Mesodermal cell (in vitro differentiated cells): ENCODE results near the gene SLC22A23. TPM values are rescaled to one million over a fixed set of nuclear protein-coding genes. Genes with fewer than 3 reads are reported as not detected.

Experiments
- H3K27ac ChIP-seq: 2 replicates; pipeline ENCODE4 v1.7.0; 2013; ENCODE audit warnings: mild to moderate bottlenecking, low read depth, low read length, moderate library complexity; ENCODE audit not compliant: severe bottlenecking
- H3K36me3 ChIP-seq: 2 replicates; pipeline ENCODE4 v1.7.1; 2013; ENCODE audit warnings: mild to moderate bottlenecking, low read length, moderate library complexity; ENCODE audit not compliant: control insufficient read depth, insufficient read depth
- H3K4me1 ChIP-seq: one replicate; pipeline ENCODE4 v1.7.1; 2013; ENCODE audit warnings: mild to moderate bottlenecking, low read length; ENCODE audit not compliant: insufficient read depth, control insufficient read depth, poor library complexity, severe bottlenecking
- H3K4me3 ChIP-seq: 2 replicates; pipeline ENCODE4 v1.7.0; 2013; ENCODE audit warnings: low read length, control low read depth, mild to moderate bottlenecking; ENCODE audit not compliant: insufficient read depth, poor library complexity, severe bottlenecking; ENCODE audit errors: extremely low read depth
- H3K9me3 ChIP-seq: 2 replicates; pipeline ENCODE4 v1.7.1; 2013; ENCODE audit warnings: mild to moderate bottlenecking, low read length, moderate library complexity; ENCODE audit not compliant: control insufficient read depth
- WGBS, 2 experiments: methylation state at CpG; one replicate each; pipeline ENCODE4 v1.1.5; 2013; ENCODE audit warnings: missing lambda C conversion rate in 2 of 2; ENCODE audit not compliant: insufficient coverage in 2 of 2; 5-methylcytosine and 5-hydroxymethylcytosine counted together
- polyA plus RNA-seq, 2 experiments: library from polyadenylated mRNA; stranded (reverse); fragments of 50-300 nt; gene quantifications; one replicate each; pipeline ENCODE4 v1.2.3, GENCODE V29; 2013

SLC22A23 gene, protein sequence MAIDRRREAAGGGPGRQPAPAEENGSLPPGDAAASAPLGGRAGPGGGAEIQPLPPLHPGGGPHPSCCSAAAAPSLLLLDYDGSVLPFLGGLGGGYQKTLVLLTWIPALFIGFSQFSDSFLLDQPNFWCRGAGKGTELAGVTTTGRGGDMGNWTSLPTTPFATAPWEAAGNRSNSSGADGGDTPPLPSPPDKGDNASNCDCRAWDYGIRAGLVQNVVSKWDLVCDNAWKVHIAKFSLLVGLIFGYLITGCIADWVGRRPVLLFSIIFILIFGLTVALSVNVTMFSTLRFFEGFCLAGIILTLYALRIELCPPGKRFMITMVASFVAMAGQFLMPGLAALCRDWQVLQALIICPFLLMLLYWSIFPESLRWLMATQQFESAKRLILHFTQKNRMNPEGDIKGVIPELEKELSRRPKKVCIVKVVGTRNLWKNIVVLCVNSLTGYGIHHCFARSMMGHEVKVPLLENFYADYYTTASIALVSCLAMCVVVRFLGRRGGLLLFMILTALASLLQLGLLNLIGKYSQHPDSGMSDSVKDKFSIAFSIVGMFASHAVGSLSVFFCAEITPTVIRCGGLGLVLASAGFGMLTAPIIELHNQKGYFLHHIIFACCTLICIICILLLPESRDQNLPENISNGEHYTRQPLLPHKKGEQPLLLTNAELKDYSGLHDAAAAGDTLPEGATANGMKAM
- polyA plus RNA-seq (2013, experiment 1 of 2), result 2.5 TPM
- polyA plus RNA-seq (2013, experiment 2 of 2), result 1.9 TPM

DNA sequence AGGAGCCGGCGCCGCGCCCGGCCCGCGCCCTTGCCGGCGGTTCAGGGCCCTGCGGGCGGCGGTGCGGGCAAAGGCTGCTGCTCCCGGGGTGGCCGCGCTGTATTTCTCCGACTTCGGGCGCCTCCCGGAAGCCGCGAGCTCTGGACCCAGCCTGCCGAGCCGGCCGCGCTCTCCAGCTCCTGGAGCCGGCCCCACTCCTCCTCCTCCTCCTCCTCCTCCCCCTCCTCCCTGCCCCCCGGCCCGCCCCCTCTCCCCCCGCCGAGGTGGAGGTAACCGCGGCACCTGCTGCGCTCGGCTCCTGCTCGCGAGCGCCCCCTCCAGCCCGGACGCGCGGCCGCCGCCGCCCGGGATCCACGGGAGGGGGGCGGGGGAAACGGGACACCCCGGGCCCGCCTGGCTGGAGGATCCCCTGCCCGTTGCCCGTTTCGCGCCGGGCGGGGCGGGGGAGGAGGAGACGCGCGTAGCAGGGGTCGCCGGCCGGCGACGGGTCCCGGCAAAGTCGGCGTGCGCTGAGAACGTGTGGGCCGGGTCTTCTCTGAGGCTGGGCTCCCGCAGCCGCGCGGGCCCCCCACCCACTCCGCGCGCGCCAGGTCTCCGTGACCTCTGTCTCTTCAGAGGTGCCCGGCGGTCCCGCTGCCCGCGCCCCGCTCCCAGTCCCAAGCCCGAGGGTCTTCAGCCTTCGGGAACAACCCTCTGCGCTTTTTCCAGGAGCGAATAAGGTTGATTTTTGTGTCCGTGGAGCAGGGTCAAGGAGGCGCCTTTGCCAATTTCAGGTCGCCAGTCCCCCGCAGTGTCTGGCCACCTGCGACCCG is at the start of gene SLC22A23:
TSS of gene SLC22A23 (minus strand) at position 153 of the 812 bp plus-strand sequence. CDS start 491 bp downstream, outside the sequence.
- no peak within 1 kb of the TSS for H3K27ac ChIP-seq
- WGBS, 2 experiments, result 0 to 1% methylated on average over 43 to 78 of the region's 97 CpGs
- H3K4me3 ChIP-seq, result peak within 1 kb of the TSS; percentile 46

DNA sequence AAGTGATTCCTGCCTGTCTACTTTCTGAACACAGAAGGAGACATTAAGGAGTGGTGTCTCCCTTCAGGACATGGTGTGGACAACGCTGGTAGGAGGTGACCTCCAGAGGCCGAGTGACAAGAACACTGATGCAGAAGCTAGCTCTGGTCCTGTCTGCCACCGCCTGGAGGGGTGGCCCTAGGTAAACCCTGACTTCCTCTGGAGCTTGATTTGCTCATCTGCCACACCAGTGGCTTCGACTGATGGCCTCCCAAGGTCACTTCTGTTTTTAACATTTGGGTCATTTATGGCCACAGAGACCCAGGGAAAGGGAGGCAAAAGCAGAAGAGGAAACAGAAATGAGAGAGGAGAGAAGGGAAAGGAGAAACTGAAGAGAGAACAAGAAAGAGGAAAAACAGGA is 49.4 kb upstream of the SLC22A23 start:
- Histone ChIP-seq H3K27ac (no peak overlapping the region), H3K9me3 (no peaks in the 10 kb centered on the region)
- whole genome bisulfite sequencing, 2 experiments, result 82 to 95% methylated on average over 3 to 4 of the region's 4 CpGs

More for the DNA sequence above, at the start of gene SLC22A23:
- Histone ChIP-seq H3K36me3 (no peaks in the 10 kb centered on the region), H3K9me3 (no peaks in the 10 kb centered on the region), H3K4me1 (peaks cover 5% of the 10 kb centered on the region)

DNA sequence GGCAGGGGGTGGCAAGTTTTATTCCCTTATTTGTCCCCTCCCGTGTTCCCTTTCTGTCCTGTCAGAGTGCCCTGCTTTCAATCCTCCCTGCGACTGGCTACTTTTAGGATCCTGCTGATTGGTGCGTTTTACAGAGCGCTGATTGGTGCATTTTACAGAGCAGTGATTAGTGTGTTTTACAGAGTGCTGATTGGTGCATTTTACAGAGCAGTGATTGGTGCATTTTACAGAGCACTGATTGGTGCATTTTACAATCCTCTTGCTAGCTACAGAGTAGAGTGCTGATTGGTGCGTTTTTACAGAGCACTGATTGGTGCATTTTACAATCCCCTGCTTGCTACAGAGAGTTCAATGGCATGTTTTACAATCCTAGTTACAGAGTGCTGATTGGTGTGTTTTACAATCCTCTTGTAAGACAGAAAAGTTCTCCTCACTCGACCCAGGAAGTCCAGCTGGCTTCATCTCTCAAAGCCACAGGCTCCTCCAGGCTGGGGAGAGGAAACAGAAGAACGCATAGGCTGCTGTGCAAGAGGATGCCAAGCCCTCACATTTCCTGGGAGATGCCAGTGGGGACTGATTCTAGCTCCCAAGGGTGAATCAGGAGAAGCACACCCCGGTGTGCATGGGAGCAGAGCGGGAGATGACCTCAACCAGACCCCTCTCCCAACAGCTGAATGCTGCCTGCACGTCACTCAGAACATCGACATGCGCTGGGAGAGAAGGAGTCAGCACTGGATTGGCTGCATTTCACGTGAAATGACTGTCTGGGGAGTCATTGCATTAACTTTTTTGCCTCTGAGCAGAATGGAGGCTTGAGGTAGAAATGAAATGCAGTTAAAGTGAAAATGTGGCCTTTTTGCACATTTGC is 48.3 kb upstream of the SLC22A23 start:
- no peaks in the 10 kb centered on the region for H3K36me3 ChIP-seq
- peaks cover 15% of the 10 kb centered on the region for H3K4me1 ChIP-seq
- no peaks in the 10 kb centered on the region for H3K9me3 ChIP-seq
- H3K4me3 ChIP-seq, result no peak overlapping the region
- H3K27ac ChIP-seq, result no peak overlapping the region
- 94% methylated on average over 8 to 11 of the region's 13 CpGs for WGBS, 2 experiments

More for the DNA sequence above, 49.4 kb upstream of the SLC22A23 start:
- H3K36me3 ChIP-seq, result no peaks in the 10 kb centered on the region
- no peak overlapping the region for H3K4me3 ChIP-seq
- peaks cover 12% of the 10 kb centered on the region for H3K4me1 ChIP-seq

DNA sequence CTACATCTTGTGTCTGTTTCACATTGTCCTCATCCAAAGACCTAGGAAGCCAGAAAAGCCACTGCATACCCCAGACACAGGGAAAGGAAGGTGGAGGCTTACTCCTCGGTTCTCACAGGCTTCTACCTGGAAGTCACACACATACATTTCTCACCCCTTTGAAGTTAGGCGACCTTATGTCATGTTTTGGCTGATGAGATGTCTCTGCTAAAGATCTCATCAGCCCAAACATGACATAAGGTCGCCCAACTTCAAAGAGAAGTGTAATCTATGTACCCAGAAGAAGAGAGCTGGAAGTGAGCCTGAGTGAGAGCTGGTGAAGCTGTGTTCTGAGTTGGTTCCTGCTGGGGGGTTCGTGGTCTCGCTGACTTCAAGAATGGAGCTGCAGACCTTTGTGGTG is 47.5 kb upstream of the SLC22A23 start:
- H3K4me1 ChIP-seq, result peaks cover 15% of the 10 kb centered on the region
- no peaks in the 10 kb centered on the region for H3K9me3 ChIP-seq
- no peaks in the 10 kb centered on the region for H3K36me3 ChIP-seq
- WGBS, 2 experiments, result 100% methylated on average over 2 to 3 of the region's 5 CpGs
- H3K27ac ChIP-seq, result no peak overlapping the region
- H3K4me3 ChIP-seq, result no peak overlapping the region

DNA sequence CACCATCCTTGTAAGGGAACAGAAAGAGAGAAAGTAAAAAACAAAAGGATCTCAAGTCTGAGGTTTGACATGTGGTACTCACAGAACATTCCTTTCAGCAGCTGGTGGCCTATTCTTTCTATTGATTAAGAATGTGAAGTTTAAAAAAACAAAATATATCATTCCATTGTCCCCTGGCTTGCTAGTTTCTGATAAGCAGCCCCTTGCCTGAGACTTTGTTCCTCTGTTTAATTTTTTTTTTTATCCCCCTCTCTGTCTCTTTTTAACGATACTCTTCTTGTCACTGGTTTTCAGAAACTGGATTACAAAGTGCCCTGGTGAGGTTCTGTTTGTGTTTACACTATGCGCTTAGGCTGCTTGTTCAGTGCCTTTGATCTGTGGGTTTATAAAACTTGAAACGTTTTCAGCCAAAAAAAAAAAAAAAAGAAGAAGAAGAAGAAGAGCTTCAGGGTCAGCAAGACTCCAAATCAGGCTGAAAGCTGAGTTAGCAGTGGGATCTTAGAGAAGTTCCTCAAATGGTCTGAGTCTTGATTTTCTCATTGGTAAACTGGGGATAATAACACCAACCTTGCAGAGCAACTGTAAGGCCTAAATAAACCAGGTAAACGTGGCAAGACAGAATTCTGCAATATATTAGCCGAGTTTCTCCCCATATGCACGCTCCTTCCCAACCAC is 45.1 kb upstream of the SLC22A23 start:
- 63 to 100% methylated on average over 2 to 3 of the region's 6 CpGs for WGBS, 2 experiments
- Histone ChIP-seq H3K4me3 (no peak overlapping the region), H3K27ac (peak overlapping the region; percentile 23), H3K36me3 (no peaks in the 10 kb centered on the region), H3K9me3 (no peaks in the 10 kb centered on the region), H3K4me1 (peaks cover 15% of the 10 kb centered on the region)

DNA sequence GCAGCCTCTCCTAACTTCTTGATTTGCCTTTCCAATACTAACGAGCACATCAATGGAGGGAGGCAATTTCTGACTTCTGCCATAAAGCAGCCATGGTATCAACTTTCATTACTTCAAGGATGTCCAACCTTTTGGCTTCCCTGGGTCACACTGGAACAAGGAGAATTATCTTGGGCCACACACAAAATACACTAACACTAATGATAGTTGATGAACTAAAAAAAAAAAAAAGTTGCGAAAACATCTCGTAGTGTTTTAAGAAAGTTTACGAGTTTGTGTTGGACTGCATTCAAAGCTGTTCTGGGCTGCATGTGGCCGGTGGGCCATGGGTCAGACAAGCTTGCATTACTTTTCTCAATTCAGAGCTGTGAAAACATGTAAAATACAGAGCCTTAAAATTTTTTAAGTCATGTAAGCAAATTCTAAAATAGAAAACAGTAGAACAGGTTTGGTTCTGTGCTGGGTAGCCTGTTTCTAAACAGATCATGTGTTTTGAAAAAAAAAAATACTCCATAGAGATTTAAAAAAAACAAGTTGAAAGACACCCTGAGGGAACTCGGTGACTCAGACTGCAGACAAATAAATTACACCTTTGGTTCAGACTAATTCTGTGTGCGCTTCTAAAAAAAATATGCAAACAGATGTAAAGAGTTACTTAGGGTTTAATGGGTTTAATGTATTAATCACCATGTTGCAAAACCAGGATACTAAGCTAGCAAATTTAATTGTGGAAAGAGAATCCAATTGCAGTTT is 43.6 kb upstream of the SLC22A23 start:
- WGBS, 2 experiments, result 95 to 100% methylated on average over 5 to 6 of the region's 7 CpGs
- Histone ChIP-seq H3K9me3 (no peaks in the 10 kb centered on the region), H3K4me1 (peaks cover 15% of the 10 kb centered on the region), H3K27ac (no peak overlapping the region), H3K4me3 (no peak overlapping the region), H3K36me3 (no peaks in the 10 kb centered on the region)

DNA sequence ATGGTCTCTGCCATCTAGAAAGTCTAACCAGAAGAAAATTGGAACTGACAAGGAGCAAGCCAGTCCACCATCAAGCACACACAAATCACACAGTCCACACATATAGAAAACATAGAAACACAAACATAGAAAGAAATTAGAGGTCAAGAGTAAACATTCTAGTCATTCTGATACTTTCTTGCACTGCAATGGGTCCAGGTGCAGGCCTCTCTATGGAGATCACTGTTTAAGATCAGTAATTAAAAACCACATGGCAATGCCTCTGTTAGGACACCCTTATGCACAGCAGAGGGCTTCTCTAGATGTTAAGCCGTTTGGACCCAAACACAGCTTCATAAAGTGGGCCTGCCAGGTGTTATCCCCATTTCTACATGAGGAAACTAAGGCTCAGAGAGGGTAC is 42.8 kb upstream of the SLC22A23 start:
- H3K4me3 ChIP-seq, result no peak overlapping the region
- H3K9me3 ChIP-seq, result no peaks in the 10 kb centered on the region
- no peaks in the 10 kb centered on the region for H3K36me3 ChIP-seq
- WGBS, 2 experiments, result 87 to 88% methylated on average over 1 of the region's 1 CpG
- no peak overlapping the region for H3K27ac ChIP-seq
- H3K4me1 ChIP-seq, result peaks cover 15% of the 10 kb centered on the region

DNA sequence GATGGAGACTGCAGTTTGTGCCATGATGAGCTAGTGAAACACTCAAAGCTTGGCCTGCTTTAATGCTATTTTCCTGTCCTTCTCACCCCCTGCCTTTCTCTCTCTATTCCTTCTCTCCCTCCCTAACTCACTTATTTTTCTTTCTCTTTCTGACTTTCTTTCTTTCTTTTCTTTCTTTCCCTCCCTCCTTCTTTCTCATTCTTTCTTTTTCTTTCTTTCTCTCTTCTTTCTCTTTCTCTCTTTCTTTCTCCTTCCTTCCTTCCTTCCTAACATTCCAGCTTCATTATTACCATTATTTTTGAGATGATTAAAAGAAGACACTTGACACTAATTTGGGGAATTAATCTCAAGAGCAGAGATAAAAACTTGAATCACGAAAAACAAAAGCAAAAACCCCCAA is 39.5 kb upstream of the SLC22A23 start:
- WGBS, 2 experiments, result no CpG with 5 or more reads among the region's 1 CpG
- H3K27ac ChIP-seq, result no peak overlapping the region
- H3K36me3 ChIP-seq, result no peaks in the 10 kb centered on the region
- no peaks in the 10 kb centered on the region for H3K9me3 ChIP-seq
- peaks cover 3% of the 10 kb centered on the region for H3K4me1 ChIP-seq
- no peak overlapping the region for H3K4me3 ChIP-seq

DNA sequence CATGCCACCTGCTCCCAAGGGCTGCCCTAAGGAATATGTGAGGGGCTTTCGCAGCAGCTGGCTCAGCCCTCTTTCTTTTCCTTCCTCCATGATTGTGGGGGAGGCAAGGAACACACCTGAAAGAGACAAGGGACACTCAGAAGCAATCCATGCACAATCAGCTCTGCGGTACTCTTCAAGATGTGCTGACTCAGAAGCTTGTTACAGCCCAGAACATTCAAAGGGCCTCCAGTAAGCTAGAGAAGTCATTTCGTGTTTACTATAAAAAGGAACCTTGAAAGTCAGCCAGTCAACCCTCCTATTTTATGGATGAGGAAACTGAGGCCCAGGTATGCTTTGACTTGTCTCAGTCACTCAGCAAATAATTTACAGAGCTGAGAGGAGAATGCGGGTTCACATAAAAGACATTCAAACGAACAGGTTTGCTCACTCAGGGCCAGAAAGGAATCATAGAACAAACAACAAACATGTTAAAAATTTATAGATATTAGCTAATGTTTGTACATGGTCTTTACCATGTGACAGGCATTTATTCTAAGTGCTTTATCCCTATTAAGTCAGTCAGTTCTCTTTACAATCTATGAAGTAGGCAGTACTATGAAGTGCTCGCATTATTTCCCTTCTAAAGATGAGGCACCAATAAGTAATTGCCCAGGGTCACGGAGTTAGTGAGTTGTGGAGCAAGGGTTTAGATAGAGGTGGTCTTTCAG is 37.7 kb upstream of the SLC22A23 start:
- Histone ChIP-seq H3K4me3 (no peak overlapping the region), H3K9me3 (no peaks in the 10 kb centered on the region), H3K27ac (no peak overlapping the region), H3K4me1 (no peaks in the 10 kb centered on the region), H3K36me3 (no peaks in the 10 kb centered on the region)
- WGBS, 2 experiments, result 81 to 100% methylated on average over 2 to 5 of the region's 7 CpGs
